ENCODE data around the gene NAA80. TPM values are rescaled to one million over a fixed set of nuclear protein-coding genes. Genes with fewer than 3 reads are reported as not detected.

The NAA80 gene
- 1 to 10 TPM; 7.9 to 9.7 (median 8.3) TPM for total RNA-seq
- polyA plus RNA-seq = 10 to 100 TPM in 1 of 3 donors, 1 to 10 TPM in 2; 6.8 to 12.8 (median 10.0) TPM
- long read RNA-seq, donor 1, partial matches to known transcripts = 0 of 3 reads
- long read RNA-seq, donor 1, other reads (novel, unspliced or antisense) = 2 of 3 reads
- long read RNA-seq, donor 2, transcript NAA80-204 (2 exons, 1,464 nt) = major isoform, 5 of 7 reads
- long read RNA-seq, donor 2, partial matches to known transcripts = 0 of 7 reads
- long read RNA-seq, donor 2, other reads (novel, unspliced or antisense) = 1 of 7 reads

GRCh38 chr3:50298836-50299637 is at the start of gene NAA80, which contains the start of gene HYAL3:
Gene NAA80 (minus strand): TSS chr3:50299405. CDS start chr3:50297463, 1,942 bp downstream.
Gene HYAL3 (minus strand): TSS chr3:50299405. CDS start chr3:50295602, 3,803 bp downstream.
- H3K27me3 ChIP-seq (ENCODE audit: insufficient read depth in 3 of 3, low read length in 2 of 3) = no peaks in the 10 kb centered on the region
- H3K27ac ChIP-seq = peak within 1 kb of the TSS; percentile 88
- H3K36me3 ChIP-seq (ENCODE audit: insufficient read depth in 1 of 2, low read depth in 1 of 2) = peaks cover 0 to 6% of the 10 kb centered on the region in 2 donors
- TF ChIP-seq CTCF (IDR thresholded peaks at IDR 0.05) = peak; percentile 43
- ATAC-seq (peak; percentile 89 to 91 (median 89)), DNase-seq (peak; percentile 99 to 100)
- 0 to 1% (median 1%) methylated on average over 46 to 61 of the region's 61 CpGs for WGBS, 3 donors
- intact Hi-C loops (cut with DNase I) = no loop called here
- no peaks in the 10 kb centered on the region for H3K9me3 ChIP-seq
- H3K4me1 ChIP-seq = peaks cover 29% of the 10 kb centered on the region
- H3K4me3 ChIP-seq = peak within 1 kb of the TSS; percentile 76

- H3K27me3 ChIP-seq (ENCODE audit: insufficient read depth in 3 of 3, low read length in 2 of 3) = no peaks in the 10 kb centered on the region
- H3K27ac ChIP-seq = no peak overlapping the region
- ATAC-seq (peak in 1 of 4 donors; percentile 10), DNase-seq (peak; percentile 69 to 83)
- no peaks in the 10 kb centered on the region for H3K9me3 ChIP-seq
- TF ChIP-seq CTCF (IDR thresholded peaks at IDR 0.05) = peak; percentile 61
- intact Hi-C loops (cut with DNase I) = loop anchor here in 1 of 2 donors (2.0 kb wide), 1 partner anchor 196 kb away; no protein-coding TSS in a partner anchor
- peaks cover 0 to 19% of the 10 kb centered on the region in 2 donors for H3K36me3 ChIP-seq (ENCODE audit: insufficient read depth in 1 of 2, low read depth in 1 of 2)
- 25 to 29% (median 28%) methylated on average over 14 of the region's 14 CpGs for WGBS, 3 donors
- no peak overlapping the region for H3K4me3 ChIP-seq
- peaks cover 27% of the 10 kb centered on the region for H3K4me1 ChIP-seq
Observed at GRCh38 chr3:50347187-50347813, 48.1 kb upstream of the NAA80 start.

GRCh38 chr3:50345586-50346234 is 46.5 kb upstream of the NAA80 start, which contains the start of gene ZMYND10:
Gene ZMYND10 (minus strand): TSS chr3:50345732. CDS start chr3:50345579, 153 bp downstream.
- ATAC-seq (no peak), DNase-seq (peak; percentile 71 to 81)
- Histone ChIP-seq H3K36me3 (ENCODE audit: insufficient read depth in 1 of 2, low read depth in 1 of 2) (peaks cover 0 to 19% of the 10 kb centered on the region in 2 donors), H3K27ac (no peak within 1 kb of the TSS), H3K4me1 (peaks cover 21% of the 10 kb centered on the region), H3K27me3 (ENCODE audit: insufficient read depth in 3 of 3, low read length in 2 of 3) (no peaks in the 10 kb centered on the region), H3K9me3 (no peaks in the 10 kb centered on the region), H3K4me3 (peak within 1 kb of the TSS; percentile 44)
- TF ChIP-seq CTCF (IDR thresholded peaks at IDR 0.05) = no peak
- 16 to 20% (median 17%) methylated on average over 45 of the region's 45 CpGs for WGBS, 3 donors
- intact Hi-C loops (cut with DNase I) = loop anchor here in 1 of 2 donors (2.0 kb wide), 1 partner anchor 197 kb away; no protein-coding TSS in a partner anchor

GRCh38 chr3:50345008-50345407 is 45.8 kb upstream of the NAA80 start:
- H3K9me3 ChIP-seq = no peaks in the 10 kb centered on the region
- DNase-seq (no peak), ATAC-seq (no peak)
- intact Hi-C loops (cut with DNase I) = no loop called here
- H3K4me3 ChIP-seq = peak overlapping the region; percentile 44
- no peak overlapping the region for H3K27ac ChIP-seq
- 78 to 90% (median 80%) methylated on average over 8 of the region's 8 CpGs for WGBS, 3 donors
- no peaks in the 10 kb centered on the region for H3K27me3 ChIP-seq (ENCODE audit: insufficient read depth in 3 of 3, low read length in 2 of 3)
- no peak for TF ChIP-seq CTCF (IDR thresholded peaks at IDR 0.05)
- H3K36me3 ChIP-seq (ENCODE audit: insufficient read depth in 1 of 2, low read depth in 1 of 2) = peaks cover 0 to 19% of the 10 kb centered on the region in 2 donors
- peaks cover 25% of the 10 kb centered on the region for H3K4me1 ChIP-seq

All from psoas muscle (tissue), 8 donors.